Measurements from ENCODE around the gene PTPRK.

DNA sequence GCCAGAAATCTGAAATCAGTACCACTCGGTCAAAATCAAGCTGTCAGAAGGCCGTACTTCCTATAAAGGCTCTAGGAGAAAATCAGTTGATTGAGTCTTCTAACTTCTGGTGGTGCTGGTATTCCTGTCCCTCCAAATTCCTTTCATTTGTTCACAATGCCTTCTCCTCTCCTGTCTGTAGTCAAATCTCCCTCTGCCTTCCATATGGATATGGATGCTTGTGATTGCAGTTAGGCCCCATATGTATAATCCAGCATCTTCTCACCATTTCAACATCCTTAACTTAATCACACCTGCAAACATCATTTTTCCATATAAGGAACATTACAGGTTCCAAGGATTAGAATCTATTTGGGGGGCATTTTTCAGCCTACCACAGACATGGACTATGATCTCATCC lies 331.7 kb downstream of the PTPRK start:
- TF ChIP-seq POLR2A (IDR thresholded peaks at IDR 0.05) = no peak
- TF ChIP-seq, protein P1, sequence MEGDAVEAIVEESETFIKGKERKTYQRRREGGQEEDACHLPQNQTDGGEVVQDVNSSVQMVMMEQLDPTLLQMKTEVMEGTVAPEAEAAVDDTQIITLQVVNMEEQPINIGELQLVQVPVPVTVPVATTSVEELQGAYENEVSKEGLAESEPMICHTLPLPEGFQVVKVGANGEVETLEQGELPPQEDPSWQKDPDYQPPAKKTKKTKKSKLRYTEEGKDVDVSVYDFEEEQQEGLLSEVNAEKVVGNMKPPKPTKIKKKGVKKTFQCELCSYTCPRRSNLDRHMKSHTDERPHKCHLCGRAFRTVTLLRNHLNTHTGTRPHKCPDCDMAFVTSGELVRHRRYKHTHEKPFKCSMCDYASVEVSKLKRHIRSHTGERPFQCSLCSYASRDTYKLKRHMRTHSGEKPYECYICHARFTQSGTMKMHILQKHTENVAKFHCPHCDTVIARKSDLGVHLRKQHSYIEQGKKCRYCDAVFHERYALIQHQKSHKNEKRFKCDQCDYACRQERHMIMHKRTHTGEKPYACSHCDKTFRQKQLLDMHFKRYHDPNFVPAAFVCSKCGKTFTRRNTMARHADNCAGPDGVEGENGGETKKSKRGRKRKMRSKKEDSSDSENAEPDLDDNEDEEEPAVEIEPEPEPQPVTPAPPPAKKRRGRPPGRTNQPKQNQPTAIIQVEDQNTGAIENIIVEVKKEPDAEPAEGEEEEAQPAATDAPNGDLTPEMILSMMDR (IDR thresholded peaks at IDR 0.05) = no peak
